Measurements from ENCODE around the gene RGL3.
"Not testable (repeated sequence)": the region's sequence is repeated elsewhere in the genome, so short reads cannot be mapped to it uniquely, and the experiment has no call there.

Gene RGL3

DNA sequence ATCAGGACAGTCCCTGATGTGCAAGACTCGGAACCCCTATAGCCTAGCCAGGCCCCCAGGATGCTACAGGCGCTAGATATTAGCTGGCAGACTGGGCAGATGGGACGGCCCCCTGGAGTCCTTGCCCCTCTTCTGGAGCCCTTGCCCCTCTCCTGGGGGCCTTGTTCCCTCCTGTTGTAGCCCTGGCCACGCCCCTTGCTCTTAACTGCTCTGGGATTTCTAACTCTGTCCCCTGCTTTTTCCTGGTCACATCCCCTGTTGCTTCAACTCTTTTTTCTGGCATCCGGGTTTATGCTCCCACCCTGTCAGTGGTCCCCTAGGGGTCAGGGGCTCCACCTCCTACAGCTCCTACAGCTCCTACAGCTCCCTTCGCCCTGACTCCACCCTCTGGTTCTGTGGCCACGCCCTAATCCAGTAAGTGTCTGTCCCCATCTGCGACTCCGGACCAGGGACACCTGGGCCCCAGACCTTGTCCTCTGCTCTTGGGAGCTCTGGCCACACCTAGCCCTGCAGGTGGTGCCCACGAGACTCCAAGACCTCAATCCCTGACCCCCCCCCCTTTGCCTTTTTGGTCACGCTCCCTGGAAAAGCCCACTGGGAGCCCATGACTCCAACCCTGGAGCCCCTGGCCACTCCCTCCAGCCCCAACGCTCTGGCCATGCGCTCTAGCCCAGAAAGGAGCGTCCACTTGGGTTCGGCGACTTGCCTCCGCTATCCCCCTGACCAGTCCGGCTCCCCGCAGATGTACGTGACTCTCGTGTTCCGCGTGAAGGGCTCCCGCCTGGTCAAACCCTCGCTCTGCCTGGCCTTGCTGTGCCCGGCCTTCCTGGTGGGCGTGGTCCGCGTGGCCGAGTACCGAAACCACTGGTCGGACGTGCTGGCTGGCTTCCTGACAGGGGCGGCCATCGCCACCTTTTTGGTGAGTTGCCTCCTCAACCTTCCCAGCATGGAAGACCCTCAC lies 57.1 kb downstream of the RGL3 start:
- DNase-seq (no peak), ATAC-seq (no peak)

DNA sequence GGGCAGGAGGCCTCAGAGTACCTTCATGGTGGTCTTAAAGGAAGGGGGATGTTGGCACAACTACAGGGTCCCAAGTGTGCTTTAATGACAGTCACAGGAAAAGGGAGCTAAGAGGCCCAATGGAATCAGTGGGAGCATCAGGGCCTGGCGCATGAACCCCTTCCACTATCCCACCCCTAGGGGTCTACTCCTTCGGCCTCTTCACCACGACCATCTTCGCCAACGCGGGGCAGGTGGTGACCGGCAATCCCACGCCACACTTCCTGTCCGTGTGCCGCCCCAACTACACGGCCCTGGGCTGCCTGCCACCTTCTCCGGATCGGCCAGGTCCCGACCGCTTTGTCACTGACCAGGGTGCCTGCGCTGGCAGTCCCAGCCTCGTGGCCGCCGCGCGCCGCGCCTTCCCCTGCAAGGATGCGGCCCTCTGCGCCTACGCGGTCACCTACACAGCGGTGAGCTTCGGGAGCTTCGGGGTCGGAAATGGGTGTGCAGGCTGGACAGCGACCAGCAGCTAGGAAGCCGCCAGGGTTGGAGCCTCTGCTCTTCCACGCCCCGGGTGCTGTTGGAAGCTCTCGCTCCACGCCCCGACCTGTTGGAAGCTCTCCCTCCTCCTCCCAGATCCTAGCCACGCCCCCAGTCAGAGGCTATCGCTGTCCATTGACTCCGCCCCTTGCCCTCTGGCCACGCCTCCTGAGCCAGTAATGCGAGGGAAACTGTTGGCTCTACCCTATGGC lies 57.9 kb downstream of the RGL3 start:
- DNase-seq (no peak), ATAC-seq (peak; percentile 24)

DNA sequence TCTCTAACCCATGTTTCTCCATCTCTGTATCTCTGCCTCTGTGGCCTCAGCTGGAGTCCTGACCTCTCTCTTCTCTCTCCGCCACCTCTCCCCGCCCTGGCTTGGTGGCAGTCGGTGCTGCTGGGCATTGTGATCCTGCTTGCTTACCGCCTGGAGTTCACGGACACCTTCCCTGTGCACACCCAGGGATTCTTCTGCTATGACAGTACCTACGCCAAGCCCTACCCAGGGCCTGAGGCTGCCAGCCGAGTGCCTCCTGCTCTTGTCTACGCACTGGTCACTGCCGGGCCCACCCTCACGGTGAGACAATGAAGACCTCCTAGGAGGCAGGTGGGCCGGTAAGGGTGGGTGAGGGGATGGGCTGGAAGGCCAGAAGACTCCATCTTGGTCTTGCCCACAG lies 59.7 kb downstream of the RGL3 start:
- DNase-seq (no peak), ATAC-seq (no peak)

DNA sequence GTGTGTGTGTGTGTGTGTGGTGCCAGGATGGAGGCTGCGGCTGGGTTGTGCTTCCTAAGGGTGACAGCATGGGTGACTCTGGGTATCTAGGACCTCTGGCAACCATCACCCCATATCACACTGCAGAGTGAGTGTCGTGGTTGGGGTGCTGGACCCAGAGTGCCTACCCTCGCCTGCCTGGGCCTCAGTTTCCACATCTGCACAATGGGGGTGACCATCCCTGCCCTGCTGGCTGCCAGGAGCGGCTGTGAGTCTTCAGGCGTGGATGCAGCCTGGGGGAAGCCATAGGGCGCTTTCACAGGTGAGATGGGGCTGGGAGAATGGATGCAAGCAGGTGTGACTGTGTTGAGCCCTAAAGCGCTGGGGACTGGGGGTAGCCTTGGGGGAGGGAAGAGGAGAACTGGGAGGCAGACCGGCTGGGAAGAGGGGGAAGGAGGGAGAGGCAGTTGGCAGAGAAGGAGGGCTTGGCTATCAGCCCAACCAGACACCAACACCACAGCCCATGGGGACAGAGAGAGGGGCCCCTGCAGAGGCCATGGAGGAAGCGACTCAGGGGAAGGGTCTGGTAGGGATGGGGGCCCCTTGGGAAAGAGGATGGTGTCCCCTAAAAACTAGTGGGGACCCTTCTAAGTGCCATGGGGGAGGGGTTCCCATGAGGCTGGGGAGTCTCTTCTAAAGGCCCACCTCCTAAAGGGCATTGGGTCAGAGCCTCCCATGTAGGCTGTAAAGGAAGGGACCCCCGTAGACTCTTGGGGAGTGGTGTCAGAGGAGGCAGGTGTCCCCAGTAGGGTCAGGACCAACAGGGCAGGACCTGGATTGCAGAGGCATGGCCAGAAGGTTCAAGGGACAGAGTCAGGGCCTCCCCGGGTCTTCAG lies 62.2 kb downstream of the RGL3 start:
- ATAC-seq: no peak
- no peak for DNase-seq

DNA sequence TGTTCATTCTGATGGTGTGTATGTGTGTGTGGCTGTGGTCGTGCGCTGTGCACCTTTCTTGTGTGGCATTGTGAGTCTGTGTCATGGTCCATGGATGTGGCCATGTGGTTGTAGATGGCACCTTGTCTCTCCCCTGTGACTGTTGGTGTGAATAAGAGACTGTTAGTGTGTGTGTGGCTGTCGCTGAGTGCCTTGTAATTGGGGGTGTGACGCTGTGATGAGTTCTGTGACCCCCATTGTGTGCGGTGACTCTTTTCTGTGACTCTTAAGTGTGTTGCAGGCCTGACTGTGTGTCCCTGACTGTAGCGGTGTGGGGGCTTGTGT lies 63.1 kb downstream of the RGL3 start:
- no peak for ATAC-seq
- DNase-seq: no peak

DNA sequence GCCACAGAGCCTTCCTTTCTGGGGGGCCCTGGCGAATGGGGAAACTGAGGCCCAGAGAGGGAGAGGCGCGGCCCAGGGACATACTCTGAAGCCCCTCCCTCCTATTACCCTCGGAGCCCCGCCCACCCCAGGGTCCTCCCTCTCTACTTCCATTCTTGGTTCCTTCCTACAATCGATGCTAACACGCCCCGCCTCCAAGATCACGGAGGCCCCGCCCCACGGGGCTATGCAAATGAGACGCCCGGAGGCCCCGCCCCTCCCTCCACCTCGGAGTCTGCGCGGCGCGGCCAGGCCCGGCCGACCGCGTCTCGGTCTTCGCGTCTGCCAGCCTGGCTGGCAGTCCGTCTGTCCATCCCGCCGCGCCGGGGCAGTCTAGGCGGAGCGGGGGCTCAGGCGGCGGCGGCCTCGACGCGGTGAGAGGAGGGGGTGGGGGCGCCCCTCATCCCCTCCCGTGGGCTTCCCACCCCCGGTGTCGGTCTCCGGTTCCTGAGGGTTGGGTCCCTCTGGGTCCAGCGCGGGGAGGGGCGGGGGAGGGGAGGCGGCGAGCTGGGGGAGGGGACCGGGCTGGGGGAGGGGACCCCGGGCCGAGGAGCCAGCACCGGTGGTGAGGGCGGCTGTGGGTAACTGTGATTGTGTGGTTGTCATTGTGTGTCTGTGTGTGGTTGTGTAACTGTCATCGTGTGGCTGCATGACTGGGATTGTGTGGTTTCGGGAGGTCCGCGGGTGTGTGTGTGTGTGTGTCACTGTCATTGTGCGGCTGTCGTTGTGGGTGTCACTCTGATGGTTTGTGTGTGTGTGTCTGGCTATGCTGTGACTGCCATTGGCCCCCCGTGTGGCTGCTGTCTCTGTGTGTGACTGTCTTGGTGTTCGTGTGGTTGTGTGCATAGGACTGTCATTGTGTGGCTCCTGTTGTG lies 63.7 kb downstream of the RGL3 start, which contains the start of gene PLPPR2:
PLPPR2 (plus strand) TSS at position 273 of the 914 bp plus-strand sequence. CDS start 2,242 bp downstream, outside the sequence.
- DNase-seq (peak; percentile 87), ATAC-seq (peak; percentile 77)

DNA sequence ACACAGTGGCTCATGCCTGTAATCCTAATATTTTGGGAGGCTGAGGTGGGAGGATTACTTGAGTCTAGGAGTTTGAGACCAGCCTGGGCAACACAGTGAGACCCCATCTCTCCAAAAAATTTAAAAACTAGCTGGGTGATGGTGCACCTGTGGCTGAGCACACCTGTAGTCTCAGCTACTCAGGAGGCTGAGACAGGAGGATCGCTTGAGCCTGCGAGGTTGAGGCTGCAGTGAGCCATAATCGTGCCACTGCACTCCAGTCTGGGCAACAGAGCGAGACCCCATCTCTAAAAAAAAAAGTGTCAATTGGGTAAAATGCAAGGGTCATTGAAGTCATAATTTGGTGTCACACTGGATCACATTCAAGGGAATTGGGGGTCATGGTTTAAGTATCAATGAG lies 65.0 kb downstream of the RGL3 start:
- not testable (repeated sequence) for DNase-seq, ATAC-seq

DNA sequence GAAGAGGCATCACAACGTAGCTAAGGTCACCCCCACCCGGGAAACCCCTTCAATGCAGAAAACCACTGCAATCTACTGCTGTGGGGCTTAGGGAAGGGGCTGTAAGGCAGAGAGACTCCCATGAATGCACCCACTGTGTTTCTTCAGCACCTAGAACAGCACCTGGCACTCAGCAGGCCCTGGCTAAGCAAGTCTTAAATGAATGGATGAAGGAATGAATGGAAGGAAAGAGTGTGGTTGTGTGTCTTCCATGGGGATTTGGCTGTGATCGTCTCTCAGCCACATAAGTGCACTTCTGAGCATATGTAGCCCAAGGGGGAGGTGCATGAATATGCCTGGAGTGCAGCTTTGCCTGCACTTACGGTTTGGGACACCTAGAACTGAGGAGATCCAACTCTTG lies 69.9 kb downstream of the RGL3 start:
- ATAC-seq: no peak

DNA sequence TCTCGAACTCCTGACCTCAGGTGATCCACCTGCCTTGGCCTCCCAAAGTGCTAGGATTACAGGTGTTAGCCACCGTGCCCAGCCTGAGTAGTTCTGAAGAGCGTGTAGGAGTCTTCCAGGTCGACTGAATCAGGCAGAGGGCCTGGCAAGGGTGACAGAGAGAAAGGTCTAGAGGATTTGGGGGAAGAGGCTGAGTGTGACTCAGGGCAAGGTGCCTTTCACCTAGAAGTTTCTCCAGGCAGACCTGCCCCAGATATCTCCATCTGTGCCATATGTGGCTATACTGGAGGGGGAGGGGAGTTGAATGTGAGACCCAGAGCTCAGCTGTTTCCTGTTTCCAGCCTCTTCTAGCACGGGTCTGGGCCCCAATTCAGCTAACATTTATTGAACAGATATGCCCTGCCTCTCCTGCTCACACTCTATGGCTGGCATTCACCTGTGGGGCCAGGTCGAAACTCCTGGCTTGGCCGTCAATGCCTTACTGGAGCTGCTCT lies 71.5 kb downstream of the RGL3 start:
- DNase-seq: no peak
- no peak for ATAC-seq

More for the DNA sequence above, 69.9 kb downstream of the RGL3 start:
- DNase-seq: no peak

DNA sequence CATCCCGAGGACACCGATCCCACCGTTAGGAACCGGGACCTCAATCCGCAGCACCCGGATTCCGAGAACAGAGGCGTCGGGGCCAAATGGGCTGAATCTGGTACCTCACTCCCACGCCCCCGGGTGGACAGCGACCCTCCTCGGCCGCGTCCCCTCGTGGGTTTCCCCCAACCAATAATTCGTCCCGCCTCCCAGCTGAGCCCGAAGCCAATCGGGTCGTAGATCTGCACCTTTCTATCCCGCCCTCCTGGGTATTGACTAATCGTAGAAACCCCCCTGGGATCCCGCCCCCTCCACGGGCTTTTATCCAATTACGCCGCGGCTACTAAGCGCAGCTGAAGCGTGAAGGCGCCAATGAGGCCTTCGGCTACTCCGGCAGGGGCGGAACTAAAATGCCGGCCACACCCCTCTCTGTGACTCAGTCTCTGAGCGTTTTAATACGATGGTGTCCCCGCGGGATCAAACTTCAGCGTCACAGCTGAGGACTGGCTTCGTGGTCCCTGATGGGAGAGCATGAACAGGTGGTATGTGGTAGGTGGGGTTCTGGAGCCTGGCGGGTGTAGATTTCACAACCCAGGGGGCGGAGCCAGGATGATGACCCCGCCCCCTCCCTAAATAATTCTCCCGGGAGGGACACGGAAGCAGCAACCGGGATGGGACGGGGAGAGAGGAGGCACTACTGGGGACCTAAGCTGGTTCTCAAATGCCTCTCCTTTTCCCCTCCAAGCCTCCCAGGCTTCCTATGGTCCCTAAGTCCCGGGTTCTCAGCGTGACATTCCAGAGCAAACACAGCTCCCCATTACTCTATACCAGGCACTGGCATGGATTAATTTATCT lies 72.8 kb downstream of the RGL3 start, which contains the start of the genes CCDC159 and TMEM205:
CCDC159 (plus strand) TSS at position 416 of the 837 bp plus-strand sequence; CDS start at position 504, 88 bp downstream.
TMEM205 (minus strand) TSS at position 165 of the 837 bp plus-strand sequence. CDS start 649 bp downstream, outside the sequence.
- ATAC-seq: peak; percentile 98
- DNase-seq: peak; percentile 97

DNA sequence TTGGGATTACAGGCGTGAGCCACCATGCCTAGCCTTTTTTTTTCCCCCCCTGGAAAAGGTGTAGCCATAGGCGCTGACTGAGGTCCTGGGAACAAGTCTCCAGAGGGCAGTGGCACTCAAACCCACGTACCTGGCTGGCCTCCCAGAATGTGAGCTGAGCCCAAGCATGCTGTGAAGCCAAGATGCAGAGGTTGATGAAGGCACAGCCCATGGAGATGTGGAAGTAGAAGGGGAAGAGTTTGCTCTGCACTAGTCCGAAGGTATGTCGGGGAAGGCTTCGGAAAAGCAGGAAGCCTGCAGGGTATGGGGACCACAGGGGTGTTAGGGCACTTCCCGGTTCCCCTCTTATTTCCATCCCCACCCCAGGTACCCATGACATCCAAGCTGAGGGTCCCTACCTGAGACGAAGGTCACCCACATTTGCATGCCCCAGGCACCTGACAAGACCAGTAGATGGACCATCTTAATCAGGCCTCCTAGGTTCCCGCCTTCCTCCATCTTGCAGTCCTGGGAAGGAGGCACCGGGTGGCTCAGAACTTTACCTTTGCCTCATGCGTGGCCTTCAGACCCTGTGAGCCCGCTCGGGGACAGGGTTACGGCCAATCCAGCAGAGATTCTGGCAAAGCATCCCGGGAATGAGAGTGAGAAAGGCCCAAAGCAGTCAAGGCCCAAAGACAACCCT lies 73.9 kb downstream of the RGL3 start:
- no peak for ATAC-seq
- DNase-seq: no peak

Measured in stimulated activated naive CD8-positive, alpha-beta T cell treated with anti-CD3 and anti-CD28 coated beads, Interleukin-15, Interleukin-2, amounts not matched to agents 100 U/mL and 50 U/mL, for 24 hours (primary cell).